H9 (cell line): ENCODE results near the gene KCNAB1. TPM values are rescaled to one million over a fixed set of nuclear protein-coding genes. Genes with fewer than 3 reads are reported as not detected.

ENCODE experiments used
- DNase-seq: peaks from one replicate; pipeline ENCODE4 v3.0.0-alpha.2; 2017
- H2AFZ ChIP-seq: one replicate; pipeline ENCODE4 v1.6.1; 2013; ENCODE audit warnings: mild to moderate bottlenecking, low read length, control low read depth, moderate library complexity
- H2AK5ac ChIP-seq: 2 replicates; pipeline ENCODE4 v1.6.1; 2013; ENCODE audit warnings: low read length, control low read depth, mixed read lengths; ENCODE audit not compliant: insufficient read length
- H2BK120ac ChIP-seq: one replicate; pipeline ENCODE4 v1.6.1; 2013; ENCODE audit warnings: low read depth, mild to moderate bottlenecking, low read length, control low read depth, inconsistent platforms; ENCODE audit not compliant: poor library complexity, severe bottlenecking
- H2BK12ac ChIP-seq: 2 replicates; pipeline ENCODE4 v1.6.1; 2013; ENCODE audit warnings: low read length, control low read depth, mixed read lengths, low read depth; ENCODE audit not compliant: insufficient read length
- H2BK15ac ChIP-seq: 2 replicates; pipeline ENCODE4 v1.6.1; 2013; ENCODE audit warnings: low read depth, low read length, control low read depth
- H2BK20ac ChIP-seq: one replicate; pipeline ENCODE4 v1.6.1; 2013; ENCODE audit warnings: low read depth, mild to moderate bottlenecking, low read length, control low read depth, inconsistent platforms; ENCODE audit not compliant: poor library complexity, severe bottlenecking
- H2BK5ac ChIP-seq: 2 replicates; pipeline ENCODE4 v1.6.1; 2013; ENCODE audit warnings: low read length, control low read depth, mixed read lengths; ENCODE audit not compliant: insufficient read length
- H3K14ac ChIP-seq: 2 replicates; pipeline ENCODE4 v1.6.1; 2013; ENCODE audit warnings: low read length, control low read depth; ENCODE audit not compliant: insufficient read depth
- H3K18ac ChIP-seq: 2 replicates; pipeline ENCODE4 v1.6.1; 2013; ENCODE audit warnings: low read depth, mild to moderate bottlenecking, mixed read lengths, low read length, control low read depth; ENCODE audit not compliant: insufficient read length
- H3K23ac ChIP-seq: 2 replicates; pipeline ENCODE4 v1.6.1; 2013; ENCODE audit warnings: low read length, control low read depth, mixed read lengths, low read depth; ENCODE audit not compliant: insufficient read length
- H3K23me2 ChIP-seq: 2 replicates; pipeline ENCODE4 v1.6.1; 2013; ENCODE audit warnings: low read depth, mild to moderate bottlenecking, mixed read lengths, low read length, control low read depth; ENCODE audit not compliant: insufficient read length, poor library complexity, severe bottlenecking
- H3K27ac ChIP-seq: 2 replicates; pipeline ENCODE4 v1.5.1; 2013; ENCODE audit warnings: low read length, control low read depth, mixed read lengths, low read depth; ENCODE audit not compliant: insufficient read length
- H3K27me3 ChIP-seq: 2 replicates; pipeline ENCODE4 v1.6.1; 2013; ENCODE audit warnings: low read length, control low read depth, inconsistent platforms; ENCODE audit not compliant: insufficient read depth
- H3K4ac ChIP-seq: 2 replicates; pipeline ENCODE4 v1.6.1; 2013; ENCODE audit warnings: low read depth, mild to moderate bottlenecking, control low read depth, inconsistent platforms, low read length, moderate library complexity
- H3K4me1 ChIP-seq: 2 replicates; pipeline ENCODE4 v1.6.1; 2013; ENCODE audit warnings: low read length, control low read depth, inconsistent platforms; ENCODE audit not compliant: insufficient read depth
- H3K4me2 ChIP-seq: 2 replicates; pipeline ENCODE4 v1.6.1; 2013; ENCODE audit warnings: low read length, control low read depth, mixed read lengths; ENCODE audit not compliant: insufficient read length, insufficient read depth
- H3K56ac ChIP-seq: 2 replicates; pipeline ENCODE4 v1.6.1; 2013; ENCODE audit warnings: low read depth, mild to moderate bottlenecking, mixed read lengths, low read length, control low read depth; ENCODE audit not compliant: insufficient read length
- H3K79me1 ChIP-seq: 2 replicates; pipeline ENCODE4 v1.6.1; 2013; ENCODE audit warnings: low read depth, mild to moderate bottlenecking, moderate library complexity, low read length, control low read depth, inconsistent platforms; ENCODE audit not compliant: insufficient read depth, poor library complexity, severe bottlenecking
- H3K79me2 ChIP-seq: 2 replicates; pipeline ENCODE4 v1.6.1; 2013; ENCODE audit warnings: low read length, control low read depth, inconsistent platforms; ENCODE audit not compliant: insufficient read depth
- H3K9ac ChIP-seq: 2 replicates; pipeline ENCODE4 v1.6.1; 2013; ENCODE audit warnings: low read length, control low read depth, mixed read lengths; ENCODE audit not compliant: insufficient read length; ENCODE audit errors: extremely low read depth
- H3K9me3 ChIP-seq: one replicate; pipeline ENCODE4 v1.6.1; 2013; ENCODE audit warnings: low read depth, low read length, inconsistent platforms; ENCODE audit not compliant: control insufficient read depth
- H3T11ph ChIP-seq: one replicate; pipeline ENCODE4 v1.6.1; 2013; ENCODE audit warnings: mild to moderate bottlenecking, low read length, control low read depth, inconsistent platforms
- H4K20me1 ChIP-seq: one replicate; pipeline ENCODE4 v1.6.1; 2013; ENCODE audit not compliant: control insufficient read depth, insufficient read length, insufficient read depth
- H4K5ac ChIP-seq: 2 replicates; pipeline ENCODE4 v1.6.1; 2013; ENCODE audit warnings: low read depth, mild to moderate bottlenecking, mixed read lengths, low read length, control low read depth; ENCODE audit not compliant: insufficient read length
- H4K8ac ChIP-seq: replicated peaks from 2 replicates; pipeline ENCODE4 v1.6.1; 2013; ENCODE audit warnings: low read length, control low read depth, mixed read lengths, low read depth; ENCODE audit not compliant: insufficient read length
- H4K91ac ChIP-seq: 2 replicates; pipeline ENCODE4 v1.6.1; 2013; ENCODE audit warnings: low read depth, mild to moderate bottlenecking, moderate library complexity, mixed read lengths, low read length, control low read depth; ENCODE audit not compliant: insufficient read length
- H3K27ac Mint-ChIP-seq, 3 experiments: 2 replicates in 2 of 3; 3 replicates in 1 of 3; pipeline ENCODE4 v1.8.0; 2020 to 2021; ENCODE audit warnings: mixed read lengths in 3 of 3, mild to moderate bottlenecking in 1 of 3, moderate library complexity in 1 of 3
- H3K27me3 Mint-ChIP-seq: 2 replicates; pipeline ENCODE4 v1.8.0; 2021; ENCODE audit warnings: low read depth, mild to moderate bottlenecking, moderate library complexity, mixed read lengths
- H3K36me3 Mint-ChIP-seq, 3 experiments: 2 replicates in 2 of 3; 3 replicates in 1 of 3; pipeline ENCODE4 v1.8.0; 2020 to 2021; ENCODE audit warnings: low read depth in 3 of 3, mixed read lengths in 3 of 3; ENCODE audit not compliant: insufficient read depth in 1 of 3
- H3K4me1 Mint-ChIP-seq, 2 experiments: 2 replicates each; pipeline ENCODE4 v1.8.0; 2020; ENCODE audit warnings: mixed read lengths in 2 of 2
- H3K4me3 Mint-ChIP-seq, 2 experiments: 2 replicates in 1 of 2; 3 replicates in 1 of 2; pipeline ENCODE4 v1.8.0; 2020 to 2021; ENCODE audit warnings: mild to moderate bottlenecking in 2 of 2, mixed read lengths in 2 of 2, moderate library complexity in 1 of 2
- H3K9me3 Mint-ChIP-seq, 2 experiments: 2 replicates in 1 of 2; 3 replicates in 1 of 2; pipeline ENCODE4 v1.8.0; 2020; ENCODE audit warnings: mild to moderate bottlenecking in 2 of 2, mixed read lengths in 2 of 2, moderate library complexity in 1 of 2
- CTCF ChIP-seq: fragments of 200-600 bp; sonication (generic); conservative IDR thresholded peaks from 3 replicates; pipeline ENCODE4 v1.8.0; 2021; ENCODE audit warnings: antibody characterized with exemption, mild to moderate bottlenecking
- WGBS: extraction: QIAGEN DNeasy Blood & Tissue Kit; methylation state at CpG from one replicate; pipeline ENCODE4 v1.1.7; 2013; ENCODE audit warnings: missing lambda C conversion rate, low lambda C conversion rate, mixed read lengths; ENCODE audit not compliant: insufficient read length; ENCODE audit errors: extremely low coverage; 5-methylcytosine and 5-hydroxymethylcytosine counted together
- total RNA-seq: library from RNA; stranded (reverse); gene quantifications from 2 replicates; pipeline ENCODE4 v1.2.1, GENCODE V29; 2021

KCNAB1 gene
- total RNA-seq, 1 experiment from 2014 or later: 3.7 TPM

GRCh38 chr3:156293566-156293965 lies 173.2 kb downstream of the KCNAB1 start:
- Histone ChIP-seq H3K23ac (no peak overlapping the region), H3K56ac (no peak overlapping the region), H4K20me1 (no peaks in the 10 kb centered on the region), H3K79me2 (no peaks in the 10 kb centered on the region), H3K18ac (no peak overlapping the region), H2AK5ac (no peak overlapping the region), H3K9me3 (no peaks in the 10 kb centered on the region), H4K5ac (no peak overlapping the region), H2BK12ac (no peak overlapping the region), H4K8ac (no peak overlapping the region), H3K4me2 (no peak overlapping the region), H3K27ac (no peak overlapping the region), H3T11ph (no peak overlapping the region), H3K14ac (no peak overlapping the region), H2BK120ac (no peak overlapping the region), H2BK15ac (no peak overlapping the region), H3K9ac (no peak overlapping the region), H3K23me2 (peaks cover 8% of the 10 kb centered on the region), H3K4me1 (0 out of 2 replicates have a peak, but pooled peaks cover 2% of the 10 kb centered on the region), H2AFZ (no peak overlapping the region), H2BK20ac (no peak overlapping the region), H3K4ac (no peak overlapping the region), H2BK5ac (no peak overlapping the region), H4K91ac (no peak overlapping the region), H3K27me3 (peaks cover 16% of the 10 kb centered on the region; the same call in 1 of the 2 replicates), H3K79me1 (no peaks in the 10 kb centered on the region)
- H3K27ac Mint-ChIP-seq: no peak overlapping the region
- no peak for TF ChIP-seq CTCF
- H3K4me1 Mint-ChIP-seq: peaks cover 10 to 15% of the 10 kb centered on the region in 2 experiments
- no peak overlapping the region for H3K4me3 Mint-ChIP-seq
- no CpG with 5 or more reads among the region's 1 CpG for WGBS
- H3K36me3 Mint-ChIP-seq: no peaks in the 10 kb centered on the region
- H3K9me3 Mint-ChIP-seq: no peaks in the 10 kb centered on the region
- H3K27me3 Mint-ChIP-seq: peaks cover 59% of the 10 kb centered on the region
- DNase-seq: no peak
